A549 (cell line): ENCODE measurements around the gene UCKL1. TPM values are rescaled to one million over a fixed set of nuclear protein-coding genes. Genes with fewer than 3 reads are reported as not detected.

ENCODE experiments used
- ATAC-seq, 2 experiments: fragments of 200-7000 bp in 1 of 2; fragments of >200 bp in 1 of 2; cut with Nextera tagmentation in 1 of 2; cut with Tn5 transposase in 1 of 2; 3 replicates each; pipeline versions ENCODE4 v1.8.0 to v1.9.1; 2018 to 2020; ENCODE audit warnings: mild to moderate bottlenecking in 1 of 2, moderate library complexity in 1 of 2
- CTCF ChIA-PET: fragments of 300-600 bp; sonication (Branson Sonifier 250); formaldehyde crosslinking; extraction: SDS; loops from one replicate; lab custom pipeline; 2021; ENCODE audit warnings: antibody characterized with exemption, inconsistent platforms; lab: Yijun Ruan, JAX
- POLR2A ChIA-PET: fragments of 350-600 bp; formaldehyde crosslinking; extraction: SDS; loops from one replicate; lab custom pipeline; 2021; ENCODE audit warnings: antibody characterized with exemption, inconsistent platforms; lab: Yijun Ruan, JAX
- DNase-seq, 2 experiments: peaks; one replicate each; pipeline versions ENCODE4 v3.0.0 to v3.0.0-alpha.2; 2011 to 2016; ENCODE audit warnings: low read depth in 1 of 2, low spot score in 1 of 2
- FAIRE-seq: peaks from 2 replicates; lab custom pipeline; 2011; peaks lifted over from hg19 to GRCh38; lab: Jason Lieb, UNC
- H3K27ac ChIP-seq, 2 experiments: fragments of >200 bp; sonication (Bioruptor Twin); formaldehyde crosslinking; 3 replicates each; pipeline ENCODE4 v1.5.1; 2016 to 2017
- H3K4me1 ChIP-seq: fragments of >200 bp; sonication (Bioruptor Twin); formaldehyde crosslinking; 3 replicates; pipeline ENCODE4 v1.6.1; 2016
- H3K4me2 ChIP-seq: fragments of >200 bp; sonication (Bioruptor Twin); formaldehyde crosslinking; 3 replicates; pipeline ENCODE4 v1.6.1; 2016
- H3K4me3 ChIP-seq: fragments of >200 bp; sonication (Bioruptor Twin); formaldehyde crosslinking; 3 replicates; pipeline ENCODE4 v1.5.1; 2016
- H3K9me3 ChIP-seq: fragments of >200 bp; sonication (Bioruptor Twin); formaldehyde crosslinking; 3 replicates; pipeline ENCODE4 v1.6.1; 2016
- ATOH8 ChIP-seq: fragments of 250-450 bp; sonication (Bioruptor Pico); IDR thresholded peaks from 2 replicates; pipeline ENCODE4 v1.5.0; 2020; ENCODE audit warnings: low read depth, mild to moderate bottlenecking, moderate library complexity
- CBX8 ChIP-seq: fragments of 200-600 bp; sonication (generic); IDR thresholded peaks from 2 replicates; pipeline ENCODE4 v1.6.1; 2016
- E2F6 ChIP-seq: IDR thresholded peaks from 2 replicates; pipeline ENCODE4 v1.6.1; 2012; ENCODE audit warnings: low read depth, borderline replicate concordance
- EP300 ChIP-seq, 2 experiments: fragments of >200 bp; sonication (Bioruptor Twin); formaldehyde crosslinking; IDR thresholded peaks; 2 replicates in 1 of 2; 3 replicates in 1 of 2; pipeline ENCODE4 v1.6.1; 2016 to 2017
- ESRRA ChIP-seq: fragments of 150-350 bp; IDR thresholded peaks from 2 replicates; pipeline ENCODE4 v1.6.1; 2014; ENCODE audit warnings: mild to moderate bottlenecking, low read length, borderline replicate concordance
- FOSB ChIP-seq: fragments of 250-450 bp; sonication (Bioruptor Pico); IDR thresholded peaks from 2 replicates; pipeline ENCODE4 v1.5.0; 2020; ENCODE audit warnings: mild to moderate bottlenecking, moderate library complexity
- FOSL2 ChIP-seq, 2 experiments: fragments of 450-650 bp in 1 of 2; fragments of >200 bp in 1 of 2; sonication (Bioruptor Twin) in 1 of 2; formaldehyde crosslinking; IDR thresholded peaks; 2 replicates each; pipeline versions ENCODE4 v1.5.0 to v1.6.1; 2016 to 2020; ENCODE audit warnings: mild to moderate bottlenecking in 1 of 2, moderate library complexity in 1 of 2
- GATA3 ChIP-seq: IDR thresholded peaks from 2 replicates; pipeline ENCODE4 v1.6.1; 2012; ENCODE audit warnings: borderline replicate concordance
- HES2 ChIP-seq: fragments of >200 bp; sonication (Bioruptor Twin); formaldehyde crosslinking; IDR thresholded peaks from 2 replicates; pipeline ENCODE4 v1.6.1; 2016
- HMGXB4 ChIP-seq: fragments of 250-450 bp; sonication (Bioruptor Pico); IDR thresholded peaks from 2 replicates; pipeline ENCODE4 v1.5.0; 2021; ENCODE audit warnings: mild to moderate bottlenecking, moderate library complexity, borderline replicate concordance
- HOXA7 ChIP-seq: fragments of 250-450 bp; sonication (Bioruptor Pico); IDR thresholded peaks from 2 replicates; pipeline ENCODE4 v1.5.0; 2020; ENCODE audit warnings: mild to moderate bottlenecking, moderate library complexity
- HOXB5 ChIP-seq: fragments of 250-450 bp; sonication (Bioruptor Pico); IDR thresholded peaks from 2 replicates; pipeline ENCODE4 v1.5.0; 2020; ENCODE audit warnings: mild to moderate bottlenecking, moderate library complexity
- JUN ChIP-seq, 2 experiments: fragments of >200 bp; sonication (Bioruptor Twin); formaldehyde crosslinking; IDR thresholded peaks; 2 replicates in 1 of 2; 3 replicates in 1 of 2; pipeline ENCODE4 v1.6.1; 2016 to 2017
- KDM1A ChIP-seq: fragments of 200-600 bp; sonication (generic); IDR thresholded peaks from 2 replicates; pipeline ENCODE4 v1.6.1; 2016; ENCODE audit warnings: low read depth, mild to moderate bottlenecking
- NFE2L2 ChIP-seq: fragments of 150-350 bp; conservative IDR thresholded peaks from 2 replicates; pipeline ENCODE4 v1.6.1; 2014; ENCODE audit warnings: low read length
- POLR2AphosphoS2 ChIP-seq: conservative IDR thresholded peaks from 2 replicates; pipeline ENCODE4 v1.6.1; 2012; ENCODE audit warnings: low read length, improper control_type of control experiment, inconsistent platforms
- RARB ChIP-seq: fragments of 250-450 bp; sonication (Bioruptor Pico); IDR thresholded peaks from 2 replicates; pipeline ENCODE4 v1.8.0; 2021; ENCODE audit warnings: mild to moderate bottlenecking, moderate library complexity
- RCOR1 ChIP-seq: fragments of 150-350 bp; IDR thresholded peaks from 2 replicates; pipeline ENCODE4 v1.6.1; 2014; ENCODE audit warnings: antibody characterized with exemption, low read length, low read depth
- SMC3 ChIP-seq: fragments of >200 bp; sonication (Bioruptor Twin); formaldehyde crosslinking; IDR thresholded peaks from 3 replicates; pipeline ENCODE4 v1.6.1; 2018; ENCODE audit warnings: inconsistent platforms
- TFCP2L1 ChIP-seq: fragments of 250-450 bp; sonication (Bioruptor Pico); IDR thresholded peaks from 2 replicates; pipeline ENCODE4 v1.5.0; 2021; ENCODE audit warnings: mild to moderate bottlenecking
- ZNF302 ChIP-seq: fragments of 250-450 bp; sonication (Bioruptor Pico); IDR thresholded peaks from 2 replicates; pipeline ENCODE4 v1.9.0; 2021; ENCODE audit warnings: inconsistent platforms, mild to moderate bottlenecking, moderate library complexity
- WGBS: methylation state at CpG from one replicate; pipeline ENCODE4 v1.1.6; 2017; ENCODE audit errors: missing lambda C conversion rate; 5-methylcytosine and 5-hydroxymethylcytosine counted together
- polyA plus RNA-seq, 4 experiments: library from polyadenylated mRNA; depleted of rRNA in 3 of 4; stranded (reverse); fragments of >200 nt; fragmentation: RNase III in 1 of 4; extraction: RNeasy Plus Mini Kit Qiagen cat#74134 plus additional on column Dnase treatment in 1 of 4; gene quantifications; 2 replicates in 3 of 4; 3 replicates in 1 of 4; pipeline ENCODE4 v1.2.3, GENCODE V29; 2011 to 2017

UCKL1 gene
- polyA plus RNA-seq, 2 of the 4 experiments (the other 2 are of a cell fraction): 19.1 to 30.4 TPM

GRCh38 chr20:63937596-63937995 is 18.6 kb downstream of the UCKL1 start:
- no peak for DNase-seq
- Histone ChIP-seq H3K9me3 (no peaks in the 10 kb centered on the region), H3K27ac (no peak overlapping the region), H3K4me2 (no peak overlapping the region), H3K4me3 (no peak overlapping the region), H3K4me1 (peaks cover 5% of the 10 kb centered on the region; the same call in 1 of the 3 replicates)
- FAIRE-seq: no peak
- WGBS: 83% methylated on average over 14 of the region's 14 CpGs
- CTCF ChIA-PET: interaction anchor here (1.1 to 2.6 kb wide), 4 partner anchors 36 to 400 kb away, joined by 3 to 7 read pairs (median 5); no protein-coding TSS in a partner anchor
- POLR2A ChIA-PET: no interaction called here
- TF ChIP-seq HMGXB4 (CRISPR knock-in tag): no peak
- TF ChIP-seq ESRRA: no peak
- TF ChIP-seq KDM1A: no peak
- TF ChIP-seq SMC3: no peak
- no peak for TF ChIP-seq POLR2AphosphoS2
- TF ChIP-seq RCOR1: no peak
- ATAC-seq: no peak

GRCh38 chr20:63935447-63935846 is 20.8 kb downstream of the UCKL1 start:
- H3K4me2 ChIP-seq: no peak overlapping the region
- H3K4me1 ChIP-seq: no peaks in the 10 kb centered on the region
- FAIRE-seq (no peak), DNase-seq (no peak), ATAC-seq (no peak)
- no peaks in the 10 kb centered on the region for H3K9me3 ChIP-seq
- H3K27ac ChIP-seq: no peak overlapping the region
- TF ChIP-seq HOXA7 (no peak), ATOH8 (CRISPR knock-in tag) (no peak), FOSL2 (IDR thresholded peaks at IDR 0.05) (no peak), FOSL2 (CRISPR knock-in tag; IDR thresholded peaks at IDR 0.05) (no peak), FOSB (CRISPR knock-in tag) (no peak), JUN (IDR thresholded peaks at IDR 0.05) (no peak), ZNF302 (CRISPR knock-in tag) (no peak), RCOR1 (no peak), HOXB5 (no peak), EP300 (IDR thresholded peaks at IDR 0.05) (no peak), RARB (CRISPR knock-in tag) (no peak), TFCP2L1 (no peak), E2F6 (no peak), ESRRA (no peak), NFE2L2 (no peak), CBX8 (no peak), HES2 (no peak), GATA3 (no peak)
- ChIA-PET POLR2A (no interaction called here), CTCF (interaction anchor here (0.6 to 1.2 kb wide), 4 partner anchors 10 to 398 kb away, joined by 3 read pairs; no protein-coding TSS in a partner anchor)
- no peak overlapping the region for H3K4me3 ChIP-seq
- 95% methylated on average over 9 of the region's 9 CpGs for WGBS
